ENCODE data around the gene ADAP1.

- TF ChIP-seq POLR2A (IDR thresholded peaks at IDR 0.05) (no peak), EP300 (IDR thresholded peaks at IDR 0.05; ENCODE audit: low read depth) (no peak)
Measured at GRCh38 chr7:925601-926000, 28.9 kb downstream of the ADAP1 start.

Measured in transverse colon (tissue), 1 donor.